Stimulated activated effector memory CD8-positive, alpha-beta T cell treated with anti-CD3 and anti-CD28 coated beads, Interleukin-12 subunit alpha, Interleukin-12 subunit beta, amount 100 ng/mL, for 72 hours (primary cell): Measurements from ENCODE around the gene DPP10.
"Not testable (repeated sequence)": the region's sequence is repeated elsewhere in the genome, so short reads cannot be mapped to it uniquely, and the experiment has no call there.

Source experiments
- ATAC-seq: fragments of 150-1000 bp; cut with Tn5 transposase; 2 replicates; pipeline ENCODE4 v1.10.0; 2021
- DNase-seq, 2 donors: peaks; one replicate each; pipeline ENCODE4 v3.0.0; 2021 to 2022; ENCODE audit warnings: low spot score in 2 of 2
- H3K27ac Mint-ChIP-seq: one replicate; pipeline ENCODE4 v1.8.0; 2022; ENCODE audit warnings: mild to moderate bottlenecking, mixed read lengths
- H3K36me3 Mint-ChIP-seq: one replicate; pipeline ENCODE4 v1.8.0; 2022; ENCODE audit warnings: mild to moderate bottlenecking, mixed read lengths
- H3K4me1 Mint-ChIP-seq: one replicate; pipeline ENCODE4 v1.8.0; 2022; ENCODE audit warnings: mixed read lengths
- H3K4me3 Mint-ChIP-seq: one replicate; pipeline ENCODE4 v1.8.0; 2022; ENCODE audit warnings: mild to moderate bottlenecking, mixed read lengths
- H3K9me3 Mint-ChIP-seq: one replicate; pipeline ENCODE4 v1.8.0; 2022; ENCODE audit warnings: mixed read lengths

DPP10 gene

GRCh38 chr2:115086051-115086620 is 643.7 kb downstream of the DPP10 start:
- H3K27ac Mint-ChIP-seq, H3K36me3 Mint-ChIP-seq, H3K4me1 Mint-ChIP-seq, ATAC-seq, DNase-seq, H3K4me3 Mint-ChIP-seq: not testable (repeated sequence)
- peaks cover 19% of the 10 kb centered on the region for H3K9me3 Mint-ChIP-seq

- H3K36me3 Mint-ChIP-seq = no peaks in the 10 kb centered on the region
- H3K9me3 Mint-ChIP-seq = peaks cover 12% of the 10 kb centered on the region
- no peak for ATAC-seq
- no peak for DNase-seq
- H3K4me3 Mint-ChIP-seq = no peak overlapping the region
- H3K27ac Mint-ChIP-seq = no peak overlapping the region
- no peaks in the 10 kb centered on the region for H3K4me1 Mint-ChIP-seq
Observed at GRCh38 chr2:115094441-115094840, 652.0 kb downstream of the DPP10 start.

- H3K4me3 Mint-ChIP-seq = no peak overlapping the region
- H3K36me3 Mint-ChIP-seq = no peaks in the 10 kb centered on the region
- DNase-seq = no peak
- no peaks in the 10 kb centered on the region for H3K4me1 Mint-ChIP-seq
- no peak overlapping the region for H3K27ac Mint-ChIP-seq
- no peak for ATAC-seq
- peaks cover 4% of the 10 kb centered on the region for H3K9me3 Mint-ChIP-seq
Observed at GRCh38 chr2:115105966-115106365, 663.5 kb downstream of the DPP10 start.

GRCh38 chr2:115115135-115115534 is 672.7 kb downstream of the DPP10 start:
- DNase-seq (no peak), ATAC-seq (no peak)
- no peaks in the 10 kb centered on the region for H3K36me3 Mint-ChIP-seq
- H3K4me3 Mint-ChIP-seq = no peak overlapping the region
- H3K27ac Mint-ChIP-seq = no peak overlapping the region
- no peaks in the 10 kb centered on the region for H3K4me1 Mint-ChIP-seq
- H3K9me3 Mint-ChIP-seq = peaks cover 7% of the 10 kb centered on the region

GRCh38 chr2:115118306-115118705 is 675.9 kb downstream of the DPP10 start:
- Mint-ChIP-seq H3K9me3 (peaks cover 6% of the 10 kb centered on the region), H3K36me3 (no peaks in the 10 kb centered on the region), H3K4me3 (no peak overlapping the region), H3K27ac (no peak overlapping the region), H3K4me1 (no peaks in the 10 kb centered on the region)
- ATAC-seq (no peak), DNase-seq (no peak)

- H3K4me1 Mint-ChIP-seq = no peaks in the 10 kb centered on the region
- no peak overlapping the region for H3K4me3 Mint-ChIP-seq
- H3K36me3 Mint-ChIP-seq = no peaks in the 10 kb centered on the region
- peaks cover 5% of the 10 kb centered on the region for H3K9me3 Mint-ChIP-seq
- ATAC-seq = no peak
- no peak for DNase-seq
- no peak overlapping the region for H3K27ac Mint-ChIP-seq
Observed at GRCh38 chr2:115119086-115119485, 676.6 kb downstream of the DPP10 start.

- Mint-ChIP-seq H3K27ac (no peak overlapping the region), H3K4me1 (no peaks in the 10 kb centered on the region), H3K36me3 (no peaks in the 10 kb centered on the region), H3K9me3 (peaks cover 11% of the 10 kb centered on the region), H3K4me3 (no peak overlapping the region)
- DNase-seq (no peak), ATAC-seq (no peak)
Observed at GRCh38 chr2:115122701-115123100, 680.3 kb downstream of the DPP10 start.

GRCh38 chr2:115124817-115125216 is 682.4 kb downstream of the DPP10 start:
- no peak overlapping the region for H3K4me3 Mint-ChIP-seq
- peaks cover 12% of the 10 kb centered on the region for H3K9me3 Mint-ChIP-seq
- no peaks in the 10 kb centered on the region for H3K36me3 Mint-ChIP-seq
- H3K4me1 Mint-ChIP-seq = no peaks in the 10 kb centered on the region
- no peak for DNase-seq
- no peak overlapping the region for H3K27ac Mint-ChIP-seq
- no peak for ATAC-seq

GRCh38 chr2:115129536-115129935 is 687.1 kb downstream of the DPP10 start:
- Mint-ChIP-seq H3K36me3 (no peaks in the 10 kb centered on the region), H3K27ac (no peak overlapping the region), H3K4me3 (no peak overlapping the region), H3K4me1 (no peaks in the 10 kb centered on the region), H3K9me3 (peaks cover 22% of the 10 kb centered on the region)
- ATAC-seq (no peak), DNase-seq (no peak)

GRCh38 chr2:115160531-115161080 is 718.2 kb downstream of the DPP10 start:
- H3K27ac Mint-ChIP-seq = no peak overlapping the region
- H3K4me3 Mint-ChIP-seq = no peak overlapping the region
- H3K36me3 Mint-ChIP-seq = no peaks in the 10 kb centered on the region
- ATAC-seq (no peak), DNase-seq (no peak)
- no peaks in the 10 kb centered on the region for H3K4me1 Mint-ChIP-seq
- H3K9me3 Mint-ChIP-seq = peaks cover 10% of the 10 kb centered on the region

GRCh38 chr2:115161081-115161770 is 718.8 kb downstream of the DPP10 start:
- Mint-ChIP-seq H3K4me3 (no peak overlapping the region), H3K27ac (no peak overlapping the region), H3K4me1 (no peaks in the 10 kb centered on the region), H3K36me3 (no peaks in the 10 kb centered on the region), H3K9me3 (peaks cover 7% of the 10 kb centered on the region)
- ATAC-seq (no peak), DNase-seq (no peak)

- no peak for ATAC-seq
- no peak overlapping the region for H3K27ac Mint-ChIP-seq
Observed at GRCh38 chr2:115161771-115162493, 719.5 kb downstream of the DPP10 start.

GRCh38 chr2:115162494-115163293 is 720.3 kb downstream of the DPP10 start:
- Mint-ChIP-seq H3K27ac (no peak overlapping the region), H3K36me3 (no peaks in the 10 kb centered on the region), H3K4me3 (no peak overlapping the region), H3K4me1 (no peaks in the 10 kb centered on the region), H3K9me3 (peaks cover 7% of the 10 kb centered on the region)
- DNase-seq (no peak), ATAC-seq (no peak)

More at GRCh38 chr2:115161771-115162493, 719.5 kb downstream of the DPP10 start:
- no peak overlapping the region for H3K4me3 Mint-ChIP-seq
- H3K4me1 Mint-ChIP-seq = no peaks in the 10 kb centered on the region
- no peaks in the 10 kb centered on the region for H3K36me3 Mint-ChIP-seq
- H3K9me3 Mint-ChIP-seq = peaks cover 7% of the 10 kb centered on the region
- DNase-seq = no peak

GRCh38 chr2:115163572-115163971 is 721.1 kb downstream of the DPP10 start:
- H3K4me1 Mint-ChIP-seq = no peaks in the 10 kb centered on the region
- DNase-seq (no peak), ATAC-seq (no peak)
- no peak overlapping the region for H3K4me3 Mint-ChIP-seq
- no peak overlapping the region for H3K27ac Mint-ChIP-seq
- H3K36me3 Mint-ChIP-seq = no peaks in the 10 kb centered on the region
- H3K9me3 Mint-ChIP-seq = peaks cover 8% of the 10 kb centered on the region

- DNase-seq (no peak), ATAC-seq (no peak)
- Mint-ChIP-seq H3K36me3 (no peaks in the 10 kb centered on the region), H3K9me3 (peaks cover 8% of the 10 kb centered on the region), H3K4me3 (no peak overlapping the region), H3K27ac (no peak overlapping the region), H3K4me1 (no peaks in the 10 kb centered on the region)
Observed at GRCh38 chr2:115165529-115166109, 723.2 kb downstream of the DPP10 start.
